Lower lobe of right lung (tissue), 2 donors: Measurements from ENCODE around the gene ZNF511. TPM values are rescaled to one million over a fixed set of nuclear protein-coding genes. Genes with fewer than 3 reads are reported as not detected.

Experiments
- ATAC-seq, 2 donors: fragments of 200-7000 bp; cut with Tn5 transposase; one replicate each; pipeline ENCODE4 v1.9.1; 2020 to 2022; ENCODE audit warnings: mild to moderate bottlenecking in 2 of 2, moderate library complexity in 2 of 2
- DNase-seq: peaks from one replicate; pipeline ENCODE4 v3.0.0-alpha.2; 2020
- H3K27ac ChIP-seq: fragments of 200-600 bp; one replicate; pipeline ENCODE4 v1.8.0; 2022
- H3K27me3 ChIP-seq: fragments of 200-600 bp; one replicate; pipeline ENCODE4 v1.8.0; 2022; ENCODE audit warnings: low read depth
- H3K36me3 ChIP-seq: fragments of 200-600 bp; one replicate; pipeline ENCODE4 v1.8.0; 2022; ENCODE audit warnings: mild to moderate bottlenecking
- H3K4me1 ChIP-seq: fragments of 200-600 bp; one replicate; pipeline ENCODE4 v1.8.0; 2022
- H3K4me3 ChIP-seq: fragments of 200-600 bp; one replicate; pipeline ENCODE4 v1.8.0; 2022; ENCODE audit warnings: mild to moderate bottlenecking
- H3K9me3 ChIP-seq: fragments of 200-600 bp; one replicate; pipeline ENCODE4 v1.8.0; 2022
- CTCF ChIP-seq: fragments of 200-600 bp; IDR thresholded peaks from one replicate; pipeline ENCODE4 v1.8.0; 2022; ENCODE audit warnings: antibody characterized with exemption, mild to moderate bottlenecking
- intact Hi-C: fragments of 100-400 bp; cut with DNase I; formaldehyde crosslinking; loops from one replicate; pipeline ENCODE4 v1.11.0; 2022
- total RNA-seq: library from RNA; stranded (reverse); fragmentation: NEBNext Ultra II Directional; extraction: Animal tissue kit (Norgen Biotek cat#: 25700); gene quantifications from one replicate; pipeline ENCODE4 v1.2.1, GENCODE V29; 2021
- donor health status: DM: no; HTN: yes; CAD: no; lungs with severe emphysema.

ZNF511 gene
- total RNA-seq, 1 donor from 2014 or later, result 44.8 TPM

- ATAC-seq (no peak), DNase-seq (peak; percentile 43)
- H3K4me1 ChIP-seq, result peaks cover 22% of the 10 kb centered on the region
- intact Hi-C loops, result no loop called here
- H3K36me3 ChIP-seq, result no peaks in the 10 kb centered on the region
- H3K27ac ChIP-seq, result no peak overlapping the region
- TF ChIP-seq CTCF, result no peak
- H3K27me3 ChIP-seq, result peaks cover 50% of the 10 kb centered on the region
- H3K9me3 ChIP-seq, result no peaks in the 10 kb centered on the region
- peak overlapping the region; percentile 45 for H3K4me3 ChIP-seq
These were observed 27.4 kb downstream of the ZNF511 start for GRCh38 chr10:133336118-133336576.

GRCh38 chr10:133336577-133337369 lies 28.1 kb downstream of the ZNF511 start, which contains the start of gene CALY:
Gene CALY, minus strand, starts transcription at chr10:133336896. Its CDS starts 7,907 bp downstream, at chr10:133328989.
- Histone ChIP-seq H3K27ac (no peak within 1 kb of the TSS), H3K27me3 (peaks cover 44% of the 10 kb centered on the region), H3K4me1 (peaks cover 22% of the 10 kb centered on the region), H3K4me3 (peak within 1 kb of the TSS; percentile 45), H3K36me3 (no peaks in the 10 kb centered on the region), H3K9me3 (no peaks in the 10 kb centered on the region)
- DNase-seq, result no peak
- no peak for TF ChIP-seq CTCF
- peak; percentile 20 to 35 for ATAC-seq
- intact Hi-C loops, result no loop called here

- no peaks in the 10 kb centered on the region for H3K9me3 ChIP-seq
- no peak for TF ChIP-seq CTCF
- H3K27me3 ChIP-seq, result peaks cover 42% of the 10 kb centered on the region
- no peak overlapping the region for H3K27ac ChIP-seq
- H3K36me3 ChIP-seq, result no peaks in the 10 kb centered on the region
- intact Hi-C loops, result no loop called here
- H3K4me3 ChIP-seq, result no peak overlapping the region
- peaks cover 22% of the 10 kb centered on the region for H3K4me1 ChIP-seq
- ATAC-seq, result no peak
- no peak for DNase-seq
These were observed 28.6 kb downstream of the ZNF511 start for GRCh38 chr10:133337370-133337725.

- Histone ChIP-seq H3K4me1 (peaks cover 22% of the 10 kb centered on the region), H3K27ac (no peak overlapping the region), H3K9me3 (no peaks in the 10 kb centered on the region), H3K4me3 (no peak overlapping the region), H3K27me3 (peaks cover 39% of the 10 kb centered on the region), H3K36me3 (no peaks in the 10 kb centered on the region)
- TF ChIP-seq CTCF, result no peak
- ATAC-seq, result no peak
- intact Hi-C loops, result no loop called here
- DNase-seq, result no peak
These were observed 29.7 kb downstream of the ZNF511 start for GRCh38 chr10:133338080-133339071.

GRCh38 chr10:133339708-133340380 lies 31.1 kb downstream of the ZNF511 start:
- Histone ChIP-seq H3K9me3 (no peaks in the 10 kb centered on the region), H3K4me3 (no peak overlapping the region), H3K27ac (no peak overlapping the region), H3K36me3 (no peaks in the 10 kb centered on the region), H3K4me1 (peaks cover 19% of the 10 kb centered on the region), H3K27me3 (peaks cover 40% of the 10 kb centered on the region)
- TF ChIP-seq CTCF, result no peak
- no peak for ATAC-seq
- DNase-seq, result peak; percentile 39
- intact Hi-C loops, result no loop called here
